22Rv1 (cell line): Measurements from ENCODE around the gene GPC5.

Experiments used
- CTCF ChIP-seq: fragments of 450-650 bp; IDR thresholded peaks from 2 replicates; pipeline ENCODE4 v1.5.1; 2017; ENCODE audit warnings: mild to moderate bottlenecking
- ZFX ChIP-seq: fragments of 450-650 bp; IDR thresholded peaks from 2 replicates; pipeline ENCODE4 v1.6.1; 2017; ENCODE audit warnings: antibody characterized with exemption, borderline replicate concordance

GRCh38 chr13:92407858-92408257 is 1009.4 kb downstream of the GPC5 start:
- TF ChIP-seq CTCF (no peak), ZFX (no peak)
